Ascending aorta (tissue), 2 donors: ENCODE results near the gene USO1. TPM values are rescaled to one million over a fixed set of nuclear protein-coding genes. Genes with fewer than 3 reads are reported as not detected.
"Not testable (repeated sequence)": the region's sequence is repeated elsewhere in the genome, so short reads cannot be mapped to it uniquely, and the experiment has no call there.

Source experiments
- DNase-seq, 2 donors: peaks; one replicate each; pipeline ENCODE4 v3.0.0-alpha.2; 2019; ENCODE audit warnings: low spot score in 2 of 2
- H3K27ac ChIP-seq, 2 donors: fragments of 200-600 bp; sonication (generic); one replicate each; pipeline ENCODE4 v1.5.1; 2016 to 2017; ENCODE audit warnings: mild to moderate bottlenecking in 1 of 2
- H3K27me3 ChIP-seq: fragments of 200-600 bp; sonication (generic); one replicate; pipeline ENCODE4 v1.5.1; 2017
- H3K36me3 ChIP-seq, 2 donors: fragments of 200-600 bp; sonication (generic); one replicate each; pipeline ENCODE4 v1.5.1; 2016
- H3K4me1 ChIP-seq, 2 donors: fragments of 200-600 bp; sonication (generic); one replicate each; pipeline ENCODE4 v1.5.1; 2016 to 2017; ENCODE audit warnings: mild to moderate bottlenecking in 1 of 2
- H3K4me3 ChIP-seq, 2 donors: fragments of 200-600 bp; sonication (generic); one replicate each; pipeline ENCODE4 v1.5.1; 2016 to 2017; ENCODE audit warnings: mild to moderate bottlenecking in 1 of 2
- H3K9me3 ChIP-seq, 2 donors: fragments of 200-600 bp; sonication (generic); one replicate each; pipeline ENCODE4 v1.5.1; 2016
- CTCF ChIP-seq, 3 experiments: fragments of 200-600 bp in 2 of 3; fragments of 450-650 bp in 1 of 3; sonication (generic) in 2 of 3; IDR thresholded peaks; one replicate each; pipeline ENCODE4 v1.5.1; 2016 to 2019; ENCODE audit warnings: antibody characterized with exemption in 3 of 3, mild to moderate bottlenecking in 1 of 3, moderate library complexity in 1 of 3
- intact Hi-C: fragments of 100-400 bp; cut with DNase I; formaldehyde crosslinking; loops from one replicate; pipeline ENCODE4 v1.15.1; 2023
- total RNA-seq: library from RNA; depleted of rRNA; stranded (reverse); fragments of >200 nt; gene quantifications from one replicate; pipeline ENCODE4 v1.1.0, GENCODE V29; 2016

USO1 gene
- total RNA-seq, 1 donor from 2014 or later, result 25.5 TPM

GRCh38 chr4:75790024-75790423 is 65.6 kb downstream of the USO1 start:
- Histone ChIP-seq H3K27ac (no peak overlapping the region), H3K27me3 (no peaks in the 10 kb centered on the region), H3K36me3 (peaks cover 29 to 56% of the 10 kb centered on the region in 2 donors), H3K4me1 (no peaks in the 10 kb centered on the region), H3K4me3 (no peak overlapping the region), H3K9me3 (no peaks in the 10 kb centered on the region)
- no peak for TF ChIP-seq CTCF (IDR thresholded peaks at IDR 0.05)
- no peak for DNase-seq
- intact Hi-C loops, result no loop called here

GRCh38 chr4:75800972-75801371 is 76.6 kb downstream of the USO1 start:
- H3K9me3 ChIP-seq, result no peaks in the 10 kb centered on the region
- intact Hi-C loops, result no loop called here
- no peak for TF ChIP-seq CTCF (IDR thresholded peaks at IDR 0.05)
- H3K4me1 ChIP-seq, result no peaks in the 10 kb centered on the region
- H3K4me3 ChIP-seq, result no peak overlapping the region
- H3K36me3 ChIP-seq, result peaks cover 38 to 42% of the 10 kb centered on the region in 2 donors
- H3K27ac ChIP-seq, result no peak overlapping the region
- no peak for DNase-seq
- H3K27me3 ChIP-seq, result no peaks in the 10 kb centered on the region

- H3K27ac ChIP-seq, H3K27me3 ChIP-seq, DNase-seq, H3K4me1 ChIP-seq, H3K9me3 ChIP-seq, H3K4me3 ChIP-seq, intact Hi-C loops: not testable (repeated sequence)
- peaks cover 59 to 67% of the 10 kb centered on the region in 2 donors for H3K36me3 ChIP-seq
These were observed 81.7 kb downstream of the USO1 start for GRCh38 chr4:75806035-75806434.

- no peak for TF ChIP-seq CTCF (IDR thresholded peaks at IDR 0.05)
- no peaks in the 10 kb centered on the region for H3K4me1 ChIP-seq
- peaks cover 25 to 31% of the 10 kb centered on the region in 2 donors for H3K36me3 ChIP-seq
These were observed 93.5 kb downstream of the USO1 start for GRCh38 chr4:75817901-75818300.

GRCh38 chr4:75819121-75819520 is 94.7 kb downstream of the USO1 start:
- H3K9me3 ChIP-seq, result no peaks in the 10 kb centered on the region
- no peaks in the 10 kb centered on the region for H3K4me1 ChIP-seq
- intact Hi-C loops, result no loop called here
- H3K36me3 ChIP-seq, result peaks cover 16 to 19% of the 10 kb centered on the region in 2 donors
- no peak for TF ChIP-seq CTCF (IDR thresholded peaks at IDR 0.05)
- DNase-seq, result no peak
- H3K27me3 ChIP-seq, result no peaks in the 10 kb centered on the region
- H3K27ac ChIP-seq, result no peak overlapping the region
- H3K4me3 ChIP-seq, result no peak overlapping the region

More at GRCh38 chr4:75817901-75818300, 93.5 kb downstream of the USO1 start:
- H3K27me3 ChIP-seq, result no peaks in the 10 kb centered on the region
- no peak overlapping the region for H3K27ac ChIP-seq
- DNase-seq, result no peak
- H3K4me3 ChIP-seq, result no peak overlapping the region
- H3K9me3 ChIP-seq, result no peaks in the 10 kb centered on the region
- intact Hi-C loops, result no loop called here

GRCh38 chr4:75820197-75820596 is 95.8 kb downstream of the USO1 start:
- intact Hi-C loops, result no loop called here
- DNase-seq, result no peak
- H3K27ac ChIP-seq, result no peak overlapping the region
- H3K36me3 ChIP-seq, result peaks cover 8 to 10% of the 10 kb centered on the region in 2 donors
- no peak overlapping the region for H3K4me3 ChIP-seq
- H3K9me3 ChIP-seq, result no peaks in the 10 kb centered on the region
- TF ChIP-seq CTCF (IDR thresholded peaks at IDR 0.05), result no peak
- H3K27me3 ChIP-seq, result no peaks in the 10 kb centered on the region
- H3K4me1 ChIP-seq, result no peaks in the 10 kb centered on the region
